Ascending aorta (tissue), 2 donors: ENCODE data around the gene PCDHGA11. TPM values are rescaled to one million over a fixed set of nuclear protein-coding genes. Genes with fewer than 3 reads are reported as not detected.

ENCODE experiments used
- DNase-seq, 2 donors: peaks; one replicate each; pipeline ENCODE4 v3.0.0-alpha.2; 2019; ENCODE audit warnings: low spot score in 2 of 2
- H3K27ac ChIP-seq, 2 donors: fragments of 200-600 bp; sonication (generic); one replicate each; pipeline ENCODE4 v1.5.1; 2016 to 2017; ENCODE audit warnings: mild to moderate bottlenecking in 1 of 2
- H3K27me3 ChIP-seq: fragments of 200-600 bp; sonication (generic); one replicate; pipeline ENCODE4 v1.5.1; 2017
- H3K36me3 ChIP-seq, 2 donors: fragments of 200-600 bp; sonication (generic); one replicate each; pipeline ENCODE4 v1.5.1; 2016
- H3K4me1 ChIP-seq, 2 donors: fragments of 200-600 bp; sonication (generic); one replicate each; pipeline ENCODE4 v1.5.1; 2016 to 2017; ENCODE audit warnings: mild to moderate bottlenecking in 1 of 2
- H3K4me3 ChIP-seq, 2 donors: fragments of 200-600 bp; sonication (generic); one replicate each; pipeline ENCODE4 v1.5.1; 2016 to 2017; ENCODE audit warnings: mild to moderate bottlenecking in 1 of 2
- H3K9me3 ChIP-seq, 2 donors: fragments of 200-600 bp; sonication (generic); one replicate each; pipeline ENCODE4 v1.5.1; 2016
- CTCF ChIP-seq, 3 experiments: fragments of 200-600 bp in 2 of 3; fragments of 450-650 bp in 1 of 3; sonication (generic) in 2 of 3; IDR thresholded peaks; one replicate each; pipeline ENCODE4 v1.5.1; 2016 to 2019; ENCODE audit warnings: antibody characterized with exemption in 3 of 3, mild to moderate bottlenecking in 1 of 3, moderate library complexity in 1 of 3
- intact Hi-C: fragments of 100-400 bp; cut with DNase I; formaldehyde crosslinking; loops from one replicate; pipeline ENCODE4 v1.15.1; 2023
- total RNA-seq: library from RNA; depleted of rRNA; stranded (reverse); fragments of >200 nt; gene quantifications from one replicate; pipeline ENCODE4 v1.1.0, GENCODE V29; 2016

Gene PCDHGA11
- total RNA-seq, 1 donor from 2014 or later: 5.3 TPM

DNA sequence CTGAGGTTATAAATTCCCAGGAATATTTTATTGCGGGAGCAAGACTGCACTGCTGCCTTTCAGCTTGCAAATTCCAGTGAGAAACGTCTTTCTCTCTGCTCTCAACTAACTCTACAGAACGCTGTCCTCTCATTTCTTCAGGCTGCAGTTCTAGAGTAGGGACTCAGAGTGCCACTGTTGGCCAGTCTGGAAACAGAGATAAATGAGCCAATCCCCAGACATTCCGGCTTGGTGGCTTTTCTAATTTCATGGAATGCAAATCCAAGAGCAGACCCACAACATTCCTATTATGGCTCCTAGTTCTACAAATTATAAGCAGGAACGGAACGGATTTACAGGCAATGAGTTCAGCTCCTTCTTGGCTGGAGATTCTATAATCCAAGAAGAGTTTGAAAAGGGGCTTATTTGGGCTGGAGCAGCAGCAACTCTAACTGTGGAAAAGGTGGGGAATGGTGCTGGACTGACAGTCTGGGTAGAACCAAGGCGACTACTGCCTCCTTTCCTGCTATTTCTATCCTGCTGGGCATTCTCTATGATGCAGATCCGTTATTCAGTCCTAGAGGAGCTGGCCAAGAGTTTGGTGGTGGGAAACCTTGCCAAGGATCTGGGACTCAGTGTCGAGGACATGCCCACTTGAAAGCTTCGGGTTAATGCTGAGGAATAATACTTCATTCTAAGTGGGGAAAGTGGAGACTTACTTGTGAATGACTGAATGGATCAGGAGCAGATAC is 18.7 kb downstream of the PCDHGA11 start:
- Histone ChIP-seq H3K36me3 (peaks cover 0 to 3% of the 10 kb centered on the region in 2 donors), H3K27ac (no peak overlapping the region), H3K9me3 (peaks cover 75 to 97% of the 10 kb centered on the region in 2 donors), H3K27me3 (no peaks in the 10 kb centered on the region), H3K4me1 (no peaks in the 10 kb centered on the region), H3K4me3 (no peak overlapping the region)
- intact Hi-C loops: no loop called here
- no peak for DNase-seq
- TF ChIP-seq CTCF (IDR thresholded peaks at IDR 0.05): no peak

DNA sequence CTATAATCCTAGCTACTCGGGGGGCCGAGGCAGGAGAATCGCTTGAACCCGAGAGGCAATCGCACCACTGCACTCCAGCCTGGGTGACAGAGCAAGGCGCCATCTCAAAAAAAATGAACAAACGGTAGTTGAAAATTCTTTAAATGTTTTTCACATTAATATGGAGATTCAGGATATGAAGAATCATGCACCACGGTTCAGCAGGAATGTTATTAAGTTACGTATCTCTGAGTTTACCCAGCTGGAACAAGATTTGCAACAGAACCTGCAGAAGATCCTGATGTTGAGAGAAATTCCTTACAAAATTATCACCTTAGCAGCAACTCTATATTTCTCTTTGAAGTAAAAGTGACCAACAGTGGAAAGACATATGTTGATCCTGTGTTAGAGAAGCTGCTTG is 19.5 kb downstream of the PCDHGA11 start:
- TF ChIP-seq CTCF (IDR thresholded peaks at IDR 0.05): no peak
- no peak for DNase-seq
- H3K27ac ChIP-seq: no peak overlapping the region
- H3K4me3 ChIP-seq: no peak overlapping the region
- peaks cover 0 to 3% of the 10 kb centered on the region in 2 donors for H3K36me3 ChIP-seq
- intact Hi-C loops: no loop called here
- peaks cover 75 to 97% of the 10 kb centered on the region in 2 donors for H3K9me3 ChIP-seq
- no peaks in the 10 kb centered on the region for H3K4me1 ChIP-seq
- H3K27me3 ChIP-seq: no peaks in the 10 kb centered on the region

DNA sequence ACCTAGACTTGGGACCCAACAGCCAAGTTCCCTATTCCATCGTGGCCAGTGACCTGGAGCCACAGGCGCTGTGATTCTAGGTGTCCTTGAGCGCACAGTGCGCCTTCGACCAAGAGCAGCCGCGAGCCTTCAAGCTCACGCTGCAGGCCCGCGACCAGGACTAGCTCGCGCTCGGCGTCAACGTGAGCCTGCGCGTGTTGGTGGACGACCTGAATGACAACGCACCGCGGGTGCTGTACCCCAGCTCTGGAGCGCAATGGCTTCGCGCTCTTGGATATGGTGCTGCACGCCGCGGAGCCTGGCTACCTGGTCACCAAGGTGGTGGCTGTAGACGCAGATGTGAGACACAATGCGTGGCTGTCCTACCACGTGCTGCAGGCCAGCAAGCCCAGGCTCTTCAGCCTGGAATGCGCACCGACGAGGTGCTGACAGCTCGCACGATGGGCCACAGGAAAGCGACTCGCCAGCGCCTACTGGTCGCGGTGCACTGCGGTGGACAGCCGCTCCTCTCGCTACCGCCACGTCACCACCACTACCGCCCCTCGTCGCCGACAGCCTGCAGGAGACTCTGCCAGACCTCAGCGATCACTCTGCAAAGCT is 20.8 kb downstream of the PCDHGA11 start:
- Histone ChIP-seq H3K27ac (no peak overlapping the region), H3K36me3 (peaks cover 0 to 3% of the 10 kb centered on the region in 2 donors), H3K27me3 (no peaks in the 10 kb centered on the region), H3K9me3 (peaks cover 74 to 97% of the 10 kb centered on the region in 2 donors), H3K4me1 (no peaks in the 10 kb centered on the region), H3K4me3 (no peak overlapping the region)
- TF ChIP-seq CTCF (IDR thresholded peaks at IDR 0.05): no peak
- intact Hi-C loops: no loop called here
- no peak for DNase-seq

GRCh38 chr5:141465351-141465750 is 44.5 kb downstream of the PCDHGA11 start:
- intact Hi-C loops: no loop called here

More at GRCh38 chr5:141465351-141465750, 44.5 kb downstream of the PCDHGA11 start:
- no peak for DNase-seq
- no peaks in the 10 kb centered on the region for H3K27me3 ChIP-seq
- no peaks in the 10 kb centered on the region for H3K36me3 ChIP-seq
- H3K4me3 ChIP-seq: no peak overlapping the region
- no peak for TF ChIP-seq CTCF (IDR thresholded peaks at IDR 0.05)
- H3K27ac ChIP-seq: no peak overlapping the region
- no peaks in the 10 kb centered on the region for H3K4me1 ChIP-seq
- H3K9me3 ChIP-seq: peaks cover 0 to 9% of the 10 kb centered on the region in 2 donors

Other genes with a start within 250 kb of the PCDHGA11 start
- 7.6 TPM for gene PCDHB7, start 248.4 kb upstream of the PCDHGA11 start, total RNA-seq
- gene PCDHB8, start 243.3 kb upstream of the PCDHGA11 start, total RNA-seq: 0.11 TPM
- 18.3 TPM for gene PCDHB16, start 238.7 kb upstream of the PCDHGA11 start, total RNA-seq
- gene PCDHB9, start 233.9 kb upstream of the PCDHGA11 start, total RNA-seq: 1.9 TPM
- 0.21 TPM for gene PCDHB10, start 228.7 kb upstream of the PCDHGA11 start, total RNA-seq
- 7.1 TPM for gene PCDHB11, start 221.4 kb upstream of the PCDHGA11 start, total RNA-seq
- gene PCDHB12, start 212.3 kb upstream of the PCDHGA11 start, total RNA-seq: 19.7 TPM
- 6.7 TPM for gene PCDHB13, start 207.1 kb upstream of the PCDHGA11 start, total RNA-seq
- 10.6 TPM for gene PCDHB14, start 197.7 kb upstream of the PCDHGA11 start, total RNA-seq
- 2.9 TPM for gene PCDHB15, start 175.7 kb upstream of the PCDHGA11 start, total RNA-seq
- gene SLC25A2, start 117.0 kb upstream of the PCDHGA11 start, total RNA-seq: not detected
- 30.1 TPM for gene TAF7, start 100.3 kb upstream of the PCDHGA11 start, total RNA-seq
- gene PCDHGA1, start 90.5 kb upstream of the PCDHGA11 start, total RNA-seq: not detected
- 4.9 TPM for gene PCDHGA2, start 82.3 kb upstream of the PCDHGA11 start, total RNA-seq
- gene PCDHGA3, start 77.2 kb upstream of the PCDHGA11 start, total RNA-seq: 9.2 TPM
- gene PCDHGB1, start 71.0 kb upstream of the PCDHGA11 start, total RNA-seq: 1.8 TPM
- gene PCDHGA4, start 66.0 kb upstream of the PCDHGA11 start, total RNA-seq: 4.3 TPM
- gene PCDHGB2, start 61.1 kb upstream of the PCDHGA11 start, total RNA-seq: 12.2 TPM
- gene PCDHGA5, start 56.9 kb upstream of the PCDHGA11 start, total RNA-seq: 4.5 TPM
- gene PCDHGB3, start 50.8 kb upstream of the PCDHGA11 start, total RNA-seq: 14.4 TPM
- 2.0 TPM for gene PCDHGA6, start 47.2 kb upstream of the PCDHGA11 start, total RNA-seq
- gene PCDHGA7, start 38.3 kb upstream of the PCDHGA11 start, total RNA-seq: 4.2 TPM
- gene PCDHGB4, start 33.4 kb upstream of the PCDHGA11 start, total RNA-seq: 3.6 TPM
- gene PCDHGA8, start 28.4 kb upstream of the PCDHGA11 start, total RNA-seq: 3.2 TPM
- 19.6 TPM for gene PCDHGB5, start 23.1 kb upstream of the PCDHGA11 start, total RNA-seq
- gene PCDHGA9, start 18.3 kb upstream of the PCDHGA11 start, total RNA-seq: 3.2 TPM
- 3.9 TPM for gene PCDHGB6, start 13.0 kb upstream of the PCDHGA11 start, total RNA-seq
- 4.4 TPM for gene PCDHGA10, start 8.1 kb upstream of the PCDHGA11 start, total RNA-seq
- 10.2 TPM for gene PCDHGB7, start 3.4 kb upstream of the PCDHGA11 start, total RNA-seq
- gene PCDHGA12, start 9.5 kb downstream of the PCDHGA11 start, total RNA-seq: 18.5 TPM
- gene PCDHGC3, start 54.9 kb downstream of the PCDHGA11 start, total RNA-seq: 51.4 TPM
- gene PCDHGC4, start 64.0 kb downstream of the PCDHGA11 start, total RNA-seq: 59.3 TPM
- 0.11 TPM for gene PCDHGC5, start 68.0 kb downstream of the PCDHGA11 start, total RNA-seq
- 65.8 TPM for gene DIAPH1, start 197.9 kb downstream of the PCDHGA11 start, total RNA-seq
- gene HDAC3, start 215.8 kb downstream of the PCDHGA11 start, total RNA-seq: 43.4 TPM
- 1.4 TPM for gene RELL2, start 215.9 kb downstream of the PCDHGA11 start, total RNA-seq
- gene FCHSD1, start 230.4 kb downstream of the PCDHGA11 start, total RNA-seq: 127 TPM